Measurements from ENCODE around the gene HOXD12.
A peak's percentile ranks its signal among the peaks of the same experiment; 100 is the strongest.

The HOXD12 gene

GRCh38 chr2:176095421-176095820 is 4.2 kb upstream of the HOXD12 start:
- Mint-ChIP-seq H3K4me1 (peaks cover 11% of the 10 kb centered on the region), H3K4me3 (no peak overlapping the region), H3K9me3 (peaks cover 3% of the 10 kb centered on the region), H3K27ac (no peak overlapping the region), H3K27me3 (peaks cover 44% of the 10 kb centered on the region), H3K36me3 (no peaks in the 10 kb centered on the region)
- ATAC-seq (ENCODE audit: low read depth) (no peak), DNase-seq (ENCODE audit: low spot score in 2 of 2) (no peak)

DNA sequence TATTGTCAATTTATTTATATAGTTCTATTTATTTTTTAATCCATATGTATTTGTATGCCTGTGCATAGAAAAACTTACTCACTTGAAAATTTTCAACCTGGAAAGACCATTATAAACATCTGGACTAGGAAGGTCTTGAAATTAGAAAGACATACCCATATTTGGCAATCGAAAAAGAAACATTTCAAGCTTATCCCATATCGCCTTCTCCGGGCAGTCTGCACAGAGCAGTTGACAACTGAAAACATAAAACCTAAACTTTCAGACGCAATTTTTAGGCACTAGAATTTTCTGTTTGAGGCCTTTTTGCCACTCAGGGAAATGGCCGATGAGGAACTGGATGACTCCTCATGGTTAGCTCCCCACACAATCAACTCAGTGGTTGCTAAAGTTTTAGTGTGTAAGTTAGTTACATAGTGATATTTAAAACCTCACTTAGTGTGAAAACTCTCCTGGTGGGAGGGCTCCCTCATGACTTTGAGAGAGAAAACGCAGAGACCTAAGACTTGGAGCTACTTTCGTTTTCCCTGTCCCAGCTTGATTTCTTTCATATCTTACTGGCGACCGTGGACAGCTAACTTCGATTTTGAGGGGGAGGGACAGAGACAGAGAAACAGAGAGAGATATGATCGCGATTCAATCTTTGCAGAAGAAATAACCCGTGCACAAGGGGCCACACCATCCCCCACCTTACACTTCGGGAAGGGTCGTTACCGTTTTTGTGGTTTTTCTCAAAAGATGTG is 3.2 kb upstream of the HOXD12 start:
- ATAC-seq (ENCODE audit: low read depth) = no peak
- no peak for DNase-seq (ENCODE audit: low spot score in 2 of 2)
- peak overlapping the region; percentile 53 for H3K27ac Mint-ChIP-seq
- H3K4me1 Mint-ChIP-seq = peaks cover 11% of the 10 kb centered on the region
- no peaks in the 10 kb centered on the region for H3K36me3 Mint-ChIP-seq
- peaks cover 38% of the 10 kb centered on the region for H3K27me3 Mint-ChIP-seq
- peaks cover 3% of the 10 kb centered on the region for H3K9me3 Mint-ChIP-seq
- peak overlapping the region; percentile 72 for H3K4me3 Mint-ChIP-seq

GRCh38 chr2:176096986-176097819 is 2.4 kb upstream of the HOXD12 start:
- DNase-seq (ENCODE audit: low spot score in 2 of 2) (peak; percentile 34 to 55), ATAC-seq (ENCODE audit: low read depth) (peak; percentile 72)
- peaks cover 37% of the 10 kb centered on the region for H3K27me3 Mint-ChIP-seq
- no peaks in the 10 kb centered on the region for H3K36me3 Mint-ChIP-seq
- H3K4me3 Mint-ChIP-seq = peak overlapping the region; percentile 72
- peaks cover 11% of the 10 kb centered on the region for H3K4me1 Mint-ChIP-seq
- peak overlapping the region; percentile 53 for H3K27ac Mint-ChIP-seq
- peaks cover 3% of the 10 kb centered on the region for H3K9me3 Mint-ChIP-seq

DNA sequence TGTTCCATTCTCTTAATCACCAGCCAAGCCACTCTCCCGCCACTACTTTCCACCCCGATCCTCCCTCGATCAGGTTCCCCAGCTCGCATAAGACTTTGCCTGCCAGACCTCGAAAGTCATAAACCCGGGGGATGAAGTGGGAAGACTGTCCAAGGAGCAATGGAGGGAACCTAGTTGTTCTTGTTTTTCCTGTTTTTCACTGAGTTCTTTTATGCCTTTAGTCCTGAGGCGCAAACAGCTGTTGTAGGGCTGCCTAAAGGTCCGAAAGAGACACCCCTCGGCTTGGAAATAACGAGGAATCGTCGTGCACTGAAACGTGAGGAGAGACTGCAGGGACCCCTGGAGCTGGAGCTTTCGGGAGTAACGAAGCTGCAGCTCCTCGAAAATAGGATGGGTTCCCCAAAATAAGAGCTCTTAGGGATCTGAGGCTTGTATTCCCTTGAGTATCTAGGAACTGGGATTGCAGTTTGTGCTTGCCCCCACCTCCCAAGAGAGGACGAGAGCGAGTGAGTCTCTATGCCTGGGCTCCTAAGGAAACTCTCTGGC is 1.7 kb upstream of the HOXD12 start:
- peaks cover 37% of the 10 kb centered on the region for H3K27me3 Mint-ChIP-seq
- DNase-seq (ENCODE audit: low spot score in 2 of 2) (no peak), ATAC-seq (ENCODE audit: low read depth) (no peak)
- no peak overlapping the region for H3K27ac Mint-ChIP-seq
- H3K4me1 Mint-ChIP-seq = peaks cover 11% of the 10 kb centered on the region
- H3K9me3 Mint-ChIP-seq = peaks cover 3% of the 10 kb centered on the region
- no peaks in the 10 kb centered on the region for H3K36me3 Mint-ChIP-seq
- H3K4me3 Mint-ChIP-seq = peak overlapping the region; percentile 72

- no peaks in the 10 kb centered on the region for H3K36me3 Mint-ChIP-seq
- no peak overlapping the region for H3K27ac Mint-ChIP-seq
- no peak overlapping the region for H3K4me3 Mint-ChIP-seq
- no peak for DNase-seq (ENCODE audit: low spot score in 2 of 2)
- peaks cover 35% of the 10 kb centered on the region for H3K27me3 Mint-ChIP-seq
- ATAC-seq (ENCODE audit: low read depth) = no peak
- peaks cover 11% of the 10 kb centered on the region for H3K4me1 Mint-ChIP-seq
- H3K9me3 Mint-ChIP-seq = peaks cover 3% of the 10 kb centered on the region
Measured at GRCh38 chr2:176098366-176099158, 1.0 kb upstream of the HOXD12 start.

GRCh38 chr2:176099159-176099727 is 352 bp upstream of the HOXD12 start:
- Mint-ChIP-seq H3K27me3 (peaks cover 28% of the 10 kb centered on the region), H3K27ac (no peak overlapping the region), H3K36me3 (no peaks in the 10 kb centered on the region), H3K4me1 (peaks cover 11% of the 10 kb centered on the region), H3K4me3 (no peak overlapping the region), H3K9me3 (no peaks in the 10 kb centered on the region)
- ATAC-seq (ENCODE audit: low read depth) (no peak), DNase-seq (ENCODE audit: low spot score in 2 of 2) (no peak)

DNA sequence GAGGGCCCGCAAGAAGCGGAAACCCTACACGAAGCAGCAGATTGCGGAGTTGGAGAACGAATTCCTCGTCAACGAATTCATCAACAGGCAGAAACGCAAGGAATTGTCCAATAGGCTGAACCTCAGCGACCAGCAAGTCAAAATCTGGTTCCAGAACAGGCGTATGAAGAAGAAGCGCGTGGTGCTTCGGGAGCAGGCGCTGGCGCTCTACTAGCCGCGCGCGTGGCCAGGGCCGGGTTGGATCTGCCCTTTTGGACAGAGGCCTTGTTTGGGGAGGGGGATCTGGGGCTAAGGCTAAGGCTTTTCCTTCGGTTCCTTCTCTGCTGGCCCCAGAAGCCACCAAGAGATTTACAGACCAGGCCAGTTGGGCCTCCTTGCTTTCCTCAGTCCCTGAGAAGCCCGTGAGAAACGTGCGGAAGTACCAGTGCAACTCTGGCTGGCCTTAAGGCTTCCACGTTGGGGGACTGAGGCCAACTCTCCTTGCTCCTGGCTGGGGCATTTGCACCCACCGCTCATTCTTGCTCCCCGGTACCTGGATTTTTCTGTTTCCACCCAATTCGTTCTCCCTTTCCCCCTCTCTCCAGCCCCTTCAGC is 1.0 kb downstream of the HOXD12 start:
- DNase-seq (ENCODE audit: low spot score in 2 of 2) (no peak), ATAC-seq (ENCODE audit: low read depth) (no peak)
- Mint-ChIP-seq H3K27ac (no peak overlapping the region), H3K4me3 (no peak overlapping the region), H3K36me3 (no peaks in the 10 kb centered on the region), H3K27me3 (peaks cover 30% of the 10 kb centered on the region), H3K4me1 (peaks cover 15% of the 10 kb centered on the region), H3K9me3 (no peaks in the 10 kb centered on the region)

DNA sequence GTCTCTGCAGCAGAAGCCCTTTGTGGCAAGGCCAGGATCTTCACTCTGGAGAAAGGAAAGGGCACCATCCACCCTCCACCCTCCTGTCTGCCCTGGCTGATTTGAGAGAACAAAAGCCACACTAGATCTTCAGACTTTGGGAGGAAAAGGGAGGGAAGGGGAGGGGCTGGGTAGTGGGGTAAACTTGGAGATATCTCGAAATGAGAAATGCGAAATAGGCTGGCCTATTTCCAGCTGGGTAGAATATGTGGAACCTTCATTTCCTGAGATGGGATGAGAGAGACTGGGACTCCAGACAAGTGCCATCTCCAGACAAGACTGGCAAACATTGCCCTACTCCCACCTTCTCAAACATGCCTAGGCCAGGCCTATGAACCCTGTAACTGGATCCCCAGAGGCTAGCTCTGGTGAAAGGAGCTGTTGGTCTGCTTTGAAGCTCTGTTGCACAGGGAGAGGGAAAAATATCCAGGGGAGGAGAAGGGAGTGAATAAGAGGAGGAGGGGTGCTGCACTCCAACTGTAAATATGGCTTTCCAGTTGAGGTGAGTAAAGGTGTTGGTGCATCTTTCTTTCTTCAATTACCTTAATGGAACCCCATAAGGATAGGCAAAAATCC is 1.7 kb downstream of the HOXD12 start:
- peaks cover 3% of the 10 kb centered on the region for H3K9me3 Mint-ChIP-seq
- H3K27me3 Mint-ChIP-seq = peaks cover 35% of the 10 kb centered on the region
- H3K27ac Mint-ChIP-seq = no peak overlapping the region
- ATAC-seq (ENCODE audit: low read depth) = no peak
- no peak overlapping the region for H3K4me3 Mint-ChIP-seq
- H3K4me1 Mint-ChIP-seq = peaks cover 19% of the 10 kb centered on the region
- DNase-seq (ENCODE audit: low spot score in 2 of 2) = no peak
- peaks cover 3% of the 10 kb centered on the region for H3K36me3 Mint-ChIP-seq

GRCh38 chr2:176101842-176102241 is 2.2 kb downstream of the HOXD12 start:
- Mint-ChIP-seq H3K4me1 (peaks cover 16% of the 10 kb centered on the region), H3K27me3 (peaks cover 32% of the 10 kb centered on the region), H3K36me3 (peaks cover 4% of the 10 kb centered on the region), H3K27ac (no peak overlapping the region), H3K4me3 (no peak overlapping the region), H3K9me3 (peaks cover 4% of the 10 kb centered on the region)
- ATAC-seq (ENCODE audit: low read depth) (no peak), DNase-seq (ENCODE audit: low spot score in 2 of 2) (no peak)

- H3K36me3 Mint-ChIP-seq = peaks cover 4% of the 10 kb centered on the region
- peaks cover 4% of the 10 kb centered on the region for H3K9me3 Mint-ChIP-seq
- H3K4me3 Mint-ChIP-seq = no peak overlapping the region
- no peak for ATAC-seq (ENCODE audit: low read depth)
- H3K4me1 Mint-ChIP-seq = peaks cover 13% of the 10 kb centered on the region
- DNase-seq (ENCODE audit: low spot score in 2 of 2) = no peak
- H3K27me3 Mint-ChIP-seq = peaks cover 28% of the 10 kb centered on the region
- H3K27ac Mint-ChIP-seq = no peak overlapping the region
Measured at GRCh38 chr2:176102309-176102866, 2.8 kb downstream of the HOXD12 start.

DNA sequence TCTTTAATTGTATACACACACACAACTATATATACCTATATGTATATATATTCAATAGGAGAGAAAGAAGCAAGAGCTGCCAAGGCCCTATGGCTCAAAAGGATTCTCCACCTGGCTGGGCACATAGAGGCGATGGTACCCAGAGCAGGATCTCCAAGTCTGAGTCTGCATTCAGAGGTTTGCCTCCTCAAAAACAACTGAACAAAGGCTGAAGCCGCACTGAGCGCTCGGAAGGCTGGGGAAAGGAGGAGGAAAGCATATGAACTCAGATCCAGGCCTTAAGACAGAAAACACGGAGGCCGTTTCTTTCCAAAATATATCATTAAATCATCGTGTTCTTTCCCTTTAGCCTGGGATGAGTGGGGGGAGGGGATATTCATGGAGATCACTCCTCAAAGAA is 3.6 kb downstream of the HOXD12 start:
- Mint-ChIP-seq H3K27ac (no peak overlapping the region), H3K4me3 (no peak overlapping the region), H3K36me3 (peaks cover 4% of the 10 kb centered on the region), H3K4me1 (peaks cover 8% of the 10 kb centered on the region), H3K9me3 (peaks cover 4% of the 10 kb centered on the region), H3K27me3 (peaks cover 23% of the 10 kb centered on the region)
- ATAC-seq (ENCODE audit: low read depth) = no peak
- no peak for DNase-seq (ENCODE audit: low spot score in 2 of 2)

- Mint-ChIP-seq H3K4me3 (no peak overlapping the region), H3K4me1 (peaks cover 8% of the 10 kb centered on the region), H3K9me3 (peaks cover 4% of the 10 kb centered on the region), H3K36me3 (peaks cover 4% of the 10 kb centered on the region), H3K27ac (no peak overlapping the region), H3K27me3 (peaks cover 25% of the 10 kb centered on the region)
- DNase-seq (ENCODE audit: low spot score in 2 of 2) (no peak), ATAC-seq (ENCODE audit: low read depth) (no peak)
Measured at GRCh38 chr2:176103742-176104315, 4.2 kb downstream of the HOXD12 start.

Data from memory B cell (primary cell).